GM23338 (cell line): ENCODE results near the gene CEPT1.

Source experiments
- ZNF331 ChIP-seq: fragments of 250-450 bp; sonication (Bioruptor Pico); IDR thresholded peaks from 2 replicates; pipeline ENCODE4 v1.5.0; 2020; ENCODE audit warnings: low read depth, mild to moderate bottlenecking, moderate library complexity
- TF ChIP-seq, protein P1 (sequence below), 2 experiments: fragments of 200-600 bp in 1 of 2; sonication (generic) in 1 of 2; conservative IDR thresholded peaks; 2 replicates each; pipeline versions ENCODE4 v1.5.1 to v1.6.1; 2016 to 2017; ENCODE audit warnings: antibody characterized with exemption in 2 of 2, low read depth in 2 of 2, mild to moderate bottlenecking in 2 of 2, moderate library complexity in 1 of 2

DNA sequence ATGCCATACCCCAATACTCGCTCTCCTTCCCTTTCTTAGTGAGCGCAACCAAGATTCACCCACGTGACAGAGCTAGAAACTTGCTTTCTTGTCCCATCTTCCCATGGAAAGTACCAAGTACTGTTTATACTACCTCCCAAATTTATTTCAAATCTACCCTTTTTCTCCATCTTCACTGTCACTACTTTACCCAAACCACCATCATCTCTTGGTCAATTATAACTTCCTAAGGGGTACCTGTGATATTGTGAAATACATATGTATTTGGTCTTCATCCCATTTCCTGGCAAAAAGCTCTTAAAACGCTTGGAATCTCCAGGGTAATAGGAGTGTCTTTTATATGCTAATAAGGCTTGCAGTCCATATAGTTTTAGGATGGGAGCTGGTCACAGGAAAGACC, 8.3 kb upstream of the CEPT1 start:
- TF ChIP-seq, protein P1, sequence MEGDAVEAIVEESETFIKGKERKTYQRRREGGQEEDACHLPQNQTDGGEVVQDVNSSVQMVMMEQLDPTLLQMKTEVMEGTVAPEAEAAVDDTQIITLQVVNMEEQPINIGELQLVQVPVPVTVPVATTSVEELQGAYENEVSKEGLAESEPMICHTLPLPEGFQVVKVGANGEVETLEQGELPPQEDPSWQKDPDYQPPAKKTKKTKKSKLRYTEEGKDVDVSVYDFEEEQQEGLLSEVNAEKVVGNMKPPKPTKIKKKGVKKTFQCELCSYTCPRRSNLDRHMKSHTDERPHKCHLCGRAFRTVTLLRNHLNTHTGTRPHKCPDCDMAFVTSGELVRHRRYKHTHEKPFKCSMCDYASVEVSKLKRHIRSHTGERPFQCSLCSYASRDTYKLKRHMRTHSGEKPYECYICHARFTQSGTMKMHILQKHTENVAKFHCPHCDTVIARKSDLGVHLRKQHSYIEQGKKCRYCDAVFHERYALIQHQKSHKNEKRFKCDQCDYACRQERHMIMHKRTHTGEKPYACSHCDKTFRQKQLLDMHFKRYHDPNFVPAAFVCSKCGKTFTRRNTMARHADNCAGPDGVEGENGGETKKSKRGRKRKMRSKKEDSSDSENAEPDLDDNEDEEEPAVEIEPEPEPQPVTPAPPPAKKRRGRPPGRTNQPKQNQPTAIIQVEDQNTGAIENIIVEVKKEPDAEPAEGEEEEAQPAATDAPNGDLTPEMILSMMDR (conservative IDR thresholded peaks at IDR 0.05; ENCODE audit: low read depth in 2 of 2) = no peak
- no peak for TF ChIP-seq ZNF331
